GM18505 (cell line): ENCODE measurements around the gene CELSR3.

ENCODE experiments used
- ATAC-seq: cut with Tn5 transposase; IDR thresholded peaks from one replicate; pipeline ENCODE4 v1.9.1; 2021; ENCODE audit not compliant: unreplicated experiment
- POLR2A ChIP-seq: IDR thresholded peaks from 4 replicates; pipeline ENCODE4 v1.6.1; 2011; ENCODE audit warnings: borderline replicate concordance; ENCODE audit not compliant: insufficient read depth, insufficient read length; ENCODE audit errors: extremely low read depth

The CELSR3 gene

GRCh38 chr3:48625600-48625999 is 37.1 kb downstream of the CELSR3 start:
- ATAC-seq: no peak
- no peak for TF ChIP-seq POLR2A

GRCh38 chr3:48624767-48625166 is 37.9 kb downstream of the CELSR3 start:
- no peak for TF ChIP-seq POLR2A

GRCh38 chr3:48623851-48624547 is 38.7 kb downstream of the CELSR3 start:
- TF ChIP-seq POLR2A: no peak
- no peak for ATAC-seq

More at GRCh38 chr3:48624767-48625166, 37.9 kb downstream of the CELSR3 start:
- no peak for ATAC-seq

- ATAC-seq: no peak
- no peak for TF ChIP-seq POLR2A
Observed at GRCh38 chr3:48621461-48621869, 41.2 kb downstream of the CELSR3 start, which contains the start of gene TMEM89. TSS of gene TMEM89 (minus strand) at chr3:48621769. CDS start at chr3:48621756, 13 bp downstream.

DNA sequence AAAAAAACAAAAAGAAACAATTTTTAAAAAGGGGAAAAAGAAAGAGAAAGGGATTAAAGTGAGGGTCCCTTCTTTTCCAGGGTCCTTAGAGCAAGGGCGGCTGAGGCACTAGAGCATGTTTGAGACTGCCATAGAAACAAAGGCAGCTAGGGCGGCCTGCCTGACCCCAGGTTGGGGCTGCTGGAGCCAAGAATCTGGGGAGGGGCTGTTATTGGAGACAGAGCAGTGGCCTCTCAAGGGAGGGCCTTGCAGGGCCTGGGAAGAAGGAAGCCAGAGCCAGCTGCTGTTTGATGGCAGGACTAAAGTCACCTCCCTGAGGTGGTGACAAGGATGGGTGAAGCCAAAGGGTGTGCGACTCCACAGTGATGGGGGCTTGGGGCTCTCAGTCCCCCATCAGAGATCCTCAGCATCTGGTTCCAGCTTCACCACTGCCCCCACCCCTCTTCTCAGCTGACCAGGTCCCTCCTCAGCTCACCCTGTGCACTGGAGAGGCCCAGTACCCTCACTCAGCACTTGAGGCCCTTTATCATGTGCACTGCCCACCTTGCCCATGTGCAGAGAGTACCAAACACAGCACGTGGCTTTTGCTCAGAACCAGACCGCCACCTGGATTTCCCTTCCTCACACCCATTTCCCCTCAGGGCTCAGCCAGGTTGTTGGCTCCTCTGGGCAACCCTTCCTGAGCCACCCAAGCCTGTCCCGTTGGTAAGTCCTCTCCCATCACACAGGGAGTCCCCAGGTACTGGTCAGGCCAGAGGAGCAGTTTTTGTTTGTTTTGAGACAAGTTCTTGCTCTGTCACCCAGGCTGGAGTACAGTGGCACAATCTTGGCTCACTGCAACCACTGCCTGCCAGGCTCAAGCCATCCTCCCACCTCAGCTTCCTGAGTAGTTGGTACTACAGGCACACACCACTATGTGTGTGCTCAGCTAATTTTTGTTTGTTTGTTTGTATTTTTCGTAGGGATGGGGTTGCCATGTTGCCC is 42.9 kb downstream of the CELSR3 start:
- ATAC-seq: no peak
- TF ChIP-seq POLR2A: no peak

- TF ChIP-seq POLR2A: no peak
Observed at GRCh38 chr3:48617559-48617958, 45.1 kb downstream of the CELSR3 start.

DNA sequence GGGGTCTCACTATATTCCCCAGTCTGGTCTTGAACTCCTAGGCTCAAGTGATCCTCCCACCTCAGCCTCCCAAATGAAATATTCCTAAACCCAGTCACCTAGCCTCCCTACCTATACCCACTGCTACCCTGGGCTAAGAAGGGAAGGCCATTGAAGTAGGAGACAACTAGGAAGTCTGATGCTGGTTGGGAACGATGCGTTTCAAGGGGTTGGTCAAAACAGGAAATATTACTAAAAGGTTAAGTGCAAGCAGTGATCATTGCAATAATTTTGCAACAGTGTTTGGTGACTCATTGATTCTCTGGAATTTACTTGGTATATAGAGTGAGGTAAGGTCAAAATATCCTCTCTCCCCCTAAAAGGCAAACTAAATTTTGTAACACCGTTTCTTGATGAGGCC is 48.6 kb downstream of the CELSR3 start:
- TF ChIP-seq POLR2A: no peak
- ATAC-seq: no peak

More at GRCh38 chr3:48617559-48617958, 45.1 kb downstream of the CELSR3 start:
- no peak for ATAC-seq

DNA sequence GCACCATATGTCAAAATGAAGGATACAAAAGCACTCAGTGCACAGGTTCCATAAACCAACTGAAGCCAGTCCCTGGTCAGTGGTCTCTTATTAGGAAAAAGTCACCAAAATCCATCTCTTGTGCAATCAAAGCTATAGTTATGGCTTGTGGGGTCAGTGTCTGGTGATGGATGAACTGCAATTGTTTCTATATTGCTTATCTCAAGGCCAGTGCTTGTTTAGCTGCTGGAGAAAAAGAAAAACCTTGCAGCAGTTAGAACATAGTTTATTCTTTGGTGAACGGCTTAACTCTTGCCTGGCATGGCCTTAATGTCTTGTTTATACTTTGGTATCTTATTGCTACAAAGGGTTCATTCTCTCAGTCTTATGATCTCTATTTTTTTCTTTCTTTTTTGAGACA is 50.4 kb downstream of the CELSR3 start:
- ATAC-seq: no peak
- no peak for TF ChIP-seq POLR2A

- peak; percentile 93 for ATAC-seq
- TF ChIP-seq POLR2A: peak; percentile 94
Observed at GRCh38 chr3:48609088-48610005, 53.3 kb downstream of the CELSR3 start, which contains the start of gene UQCRC1. TSS of gene UQCRC1 (minus strand) at chr3:48609646. CDS start at chr3:48609620, 26 bp downstream.

GRCh38 chr3:48607519-48607918 is 55.2 kb downstream of the CELSR3 start:
- ATAC-seq: no peak
- TF ChIP-seq POLR2A: no peak

- no peak for ATAC-seq
- no peak for TF ChIP-seq POLR2A
Observed at GRCh38 chr3:48601622-48601994, 61.1 kb downstream of the CELSR3 start.

DNA sequence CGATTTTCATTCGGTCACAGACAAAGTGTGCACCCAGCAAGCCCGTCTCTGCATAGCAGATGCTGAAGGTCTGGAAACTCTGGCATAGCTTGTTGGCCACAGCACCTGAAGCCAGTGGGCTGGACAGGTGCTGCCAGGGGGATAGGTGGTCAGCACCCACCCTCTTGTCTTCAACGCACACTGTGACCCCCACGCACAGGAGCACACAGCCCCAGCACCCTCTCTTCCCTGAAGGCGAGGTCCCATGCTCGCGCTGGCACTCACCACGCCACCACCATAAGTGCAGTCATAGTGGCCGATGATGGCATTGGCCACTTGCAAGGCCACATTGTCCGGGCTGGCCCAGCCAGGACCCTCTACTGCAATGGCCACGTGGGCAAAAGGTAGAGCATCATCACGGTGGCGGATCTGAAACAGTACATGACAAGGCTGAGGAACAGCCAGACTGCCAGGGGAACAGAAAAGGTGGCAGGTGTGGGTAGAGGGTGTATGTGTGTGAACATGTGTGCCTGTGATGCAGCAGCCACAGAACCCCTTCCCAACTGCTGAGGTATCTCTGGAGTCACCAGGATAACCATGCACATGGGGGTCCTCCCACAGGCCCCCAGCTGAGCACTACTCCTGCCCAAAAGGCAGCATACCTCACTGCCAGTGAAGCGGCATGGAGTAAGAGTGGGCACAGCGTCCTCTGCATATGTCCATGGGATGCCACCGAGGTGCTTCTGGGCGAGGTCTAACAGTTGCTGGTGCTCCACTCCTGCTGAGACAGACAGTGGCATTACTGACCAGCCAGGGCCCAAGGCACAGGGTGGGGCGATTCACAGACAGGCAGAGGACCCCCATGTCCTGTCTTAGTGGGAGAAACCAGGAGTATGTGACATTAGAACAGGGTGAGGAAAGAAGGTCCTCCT is 61.7 kb downstream of the CELSR3 start:
- ATAC-seq: no peak
- TF ChIP-seq POLR2A: no peak

DNA sequence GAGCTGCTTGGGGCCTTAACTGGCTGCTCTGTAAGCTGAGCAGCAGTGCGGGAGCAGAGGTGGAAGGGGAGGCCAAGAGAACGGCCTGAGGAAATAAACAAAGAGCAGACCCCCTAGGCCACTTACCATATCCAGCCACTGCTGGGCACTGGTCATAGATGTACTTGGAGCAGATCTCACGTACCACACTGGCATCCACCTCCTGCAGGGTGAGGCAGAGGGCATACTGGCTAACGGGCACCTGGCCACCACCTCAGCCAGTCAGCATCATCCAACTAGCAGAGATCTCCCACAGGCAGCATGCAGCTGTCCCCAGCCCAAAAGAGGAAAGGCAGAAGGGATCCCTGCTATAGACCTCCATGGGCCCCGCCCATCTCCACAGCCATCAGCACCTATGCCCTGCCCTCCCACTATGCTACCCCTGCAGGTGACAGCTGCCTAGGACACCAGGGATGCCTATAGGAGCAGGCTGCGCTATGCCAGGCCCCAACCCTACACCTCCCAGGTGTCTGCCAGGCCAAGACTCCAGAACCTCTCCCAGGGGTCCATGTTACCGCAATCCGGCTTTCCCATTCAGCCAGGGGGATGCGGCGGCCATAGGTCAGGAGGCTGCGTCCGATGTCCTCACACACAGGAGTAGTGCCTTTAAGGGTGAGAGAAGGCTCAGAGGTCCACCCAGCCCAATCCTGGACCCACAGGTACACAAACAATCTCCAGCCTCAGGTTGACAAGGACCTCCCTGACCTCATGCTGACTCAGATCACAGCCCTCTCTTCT is 63.0 kb downstream of the CELSR3 start:
- TF ChIP-seq POLR2A: no peak
- no peak for ATAC-seq
